Rectal smooth muscle tissue (tissue), 1 donor: Measurements from ENCODE around the gene PRPF31.
A peak's percentile ranks its signal among the peaks of the same experiment; 100 is the strongest.
"Not testable (repeated sequence)": the region's sequence is repeated elsewhere in the genome, so short reads cannot be mapped to it uniquely, and the experiment has no call there.

Source experiments
- H3K27ac ChIP-seq: one replicate; pipeline ENCODE4 v1.7.0; 2013; ENCODE audit warnings: low read depth, low read length, inconsistent platforms
- H3K27me3 ChIP-seq: one replicate; pipeline ENCODE4 v1.7.0; 2013; ENCODE audit warnings: low read length; ENCODE audit not compliant: control insufficient read depth, insufficient read depth
- H3K36me3 ChIP-seq: one replicate; pipeline ENCODE4 v1.7.0; 2013; ENCODE audit warnings: low read length; ENCODE audit not compliant: control insufficient read depth, insufficient read depth
- H3K4me1 ChIP-seq: one replicate; pipeline ENCODE4 v1.7.0; 2013; ENCODE audit warnings: low read length; ENCODE audit not compliant: control insufficient read depth, insufficient read depth
- H3K4me3 ChIP-seq: one replicate; pipeline ENCODE4 v1.7.0; 2013; ENCODE audit warnings: low read length
- H3K9ac ChIP-seq: one replicate; pipeline ENCODE4 v1.7.0; 2013; ENCODE audit warnings: low read length

Gene PRPF31, protein sequence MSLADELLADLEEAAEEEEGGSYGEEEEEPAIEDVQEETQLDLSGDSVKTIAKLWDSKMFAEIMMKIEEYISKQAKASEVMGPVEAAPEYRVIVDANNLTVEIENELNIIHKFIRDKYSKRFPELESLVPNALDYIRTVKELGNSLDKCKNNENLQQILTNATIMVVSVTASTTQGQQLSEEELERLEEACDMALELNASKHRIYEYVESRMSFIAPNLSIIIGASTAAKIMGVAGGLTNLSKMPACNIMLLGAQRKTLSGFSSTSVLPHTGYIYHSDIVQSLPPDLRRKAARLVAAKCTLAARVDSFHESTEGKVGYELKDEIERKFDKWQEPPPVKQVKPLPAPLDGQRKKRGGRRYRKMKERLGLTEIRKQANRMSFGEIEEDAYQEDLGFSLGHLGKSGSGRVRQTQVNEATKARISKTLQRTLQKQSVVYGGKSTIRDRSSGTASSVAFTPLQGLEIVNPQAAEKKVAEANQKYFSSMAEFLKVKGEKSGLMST

DNA sequence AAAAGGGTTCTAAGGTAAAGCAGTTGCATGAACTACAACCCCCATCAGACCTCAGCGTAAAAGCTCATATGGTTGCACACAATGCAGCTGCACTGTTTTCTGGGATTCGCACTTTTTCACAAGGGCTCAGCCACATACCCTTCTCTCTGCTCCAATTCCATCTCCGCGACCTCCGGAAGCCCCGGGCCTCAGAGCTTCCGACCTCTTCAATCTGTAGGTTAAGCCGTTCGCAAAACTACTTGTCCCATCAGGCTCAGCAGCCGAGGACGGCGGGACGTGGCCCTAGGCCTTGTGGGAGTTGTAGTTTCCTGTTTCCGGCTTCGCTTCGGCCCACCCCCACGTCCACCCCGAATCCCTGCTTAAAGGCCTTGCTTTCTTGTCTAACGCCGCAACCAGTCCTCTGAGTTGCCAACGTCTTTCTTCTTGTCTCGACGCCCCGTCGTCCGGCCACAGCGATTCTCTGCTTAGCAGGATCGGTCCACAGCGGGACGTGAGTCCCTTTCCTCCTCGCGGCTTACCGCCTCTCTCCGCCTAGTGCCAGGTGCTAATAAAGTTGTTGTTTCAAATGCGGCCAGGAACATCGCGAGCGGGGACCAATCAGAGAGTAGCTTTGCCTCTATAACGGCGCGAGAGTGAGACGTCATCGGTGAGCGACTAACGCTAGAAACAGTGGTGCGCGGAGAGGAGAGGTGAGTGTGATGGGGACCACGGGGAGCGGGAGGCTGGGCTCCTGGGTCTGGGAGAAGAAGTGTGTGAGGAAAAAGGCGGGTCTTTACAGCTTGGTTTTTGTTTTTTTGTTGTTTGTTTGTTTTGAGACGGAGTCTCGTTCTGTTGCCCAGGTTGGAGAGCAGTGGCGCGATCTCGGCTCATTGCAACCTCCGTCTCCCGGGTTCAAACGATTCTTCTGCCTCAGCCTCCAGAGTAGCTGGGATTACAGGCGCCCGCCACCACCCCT is at the start of gene PRPF31, which contains the start of gene TFPT:
PRPF31 (plus strand) TSS at position 646 of the 955 bp plus-strand sequence. CDS start 2,525 bp downstream, outside the sequence.
TFPT (minus strand) TSS at position 549 of the 955 bp plus-strand sequence; CDS start at position 161, 388 bp downstream.
- peak within 1 kb of the TSS; percentile 93 for H3K27ac ChIP-seq
- peak within 1 kb of the TSS; percentile 75 for H3K4me3 ChIP-seq
- peaks cover 13% of the 10 kb centered on the region for H3K36me3 ChIP-seq
- H3K27me3 ChIP-seq: no peaks in the 10 kb centered on the region
- H3K9ac ChIP-seq: peak within 1 kb of the TSS; percentile 90
- peaks cover 8% of the 10 kb centered on the region for H3K4me1 ChIP-seq

DNA sequence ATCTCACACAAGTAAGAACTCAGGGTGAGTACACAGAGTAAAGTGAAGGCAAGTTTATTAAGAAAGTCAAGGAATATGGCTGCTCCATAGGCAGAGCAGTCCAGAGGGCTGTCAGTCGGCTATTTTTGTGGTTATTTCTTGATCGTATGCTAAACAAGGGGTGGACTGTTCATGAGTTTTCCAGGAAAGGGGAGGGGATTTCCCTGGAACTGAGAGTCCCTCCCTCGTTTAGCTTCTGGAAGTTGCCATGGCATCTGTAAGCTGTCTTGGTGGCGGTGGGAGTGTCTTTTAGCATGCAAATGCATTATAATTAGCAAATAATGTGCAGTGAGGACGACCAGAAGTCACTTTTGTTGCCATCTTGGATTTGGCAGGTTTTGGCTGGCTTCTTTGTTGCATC is 46.1 kb upstream of the PRPF31 start:
- H3K36me3 ChIP-seq: no peaks in the 10 kb centered on the region
- H3K27me3 ChIP-seq: no peaks in the 10 kb centered on the region
- H3K27ac ChIP-seq: no peak overlapping the region
- H3K4me3 ChIP-seq: no peak overlapping the region
- no peaks in the 10 kb centered on the region for H3K4me1 ChIP-seq
- H3K9ac ChIP-seq: no peak overlapping the region

DNA sequence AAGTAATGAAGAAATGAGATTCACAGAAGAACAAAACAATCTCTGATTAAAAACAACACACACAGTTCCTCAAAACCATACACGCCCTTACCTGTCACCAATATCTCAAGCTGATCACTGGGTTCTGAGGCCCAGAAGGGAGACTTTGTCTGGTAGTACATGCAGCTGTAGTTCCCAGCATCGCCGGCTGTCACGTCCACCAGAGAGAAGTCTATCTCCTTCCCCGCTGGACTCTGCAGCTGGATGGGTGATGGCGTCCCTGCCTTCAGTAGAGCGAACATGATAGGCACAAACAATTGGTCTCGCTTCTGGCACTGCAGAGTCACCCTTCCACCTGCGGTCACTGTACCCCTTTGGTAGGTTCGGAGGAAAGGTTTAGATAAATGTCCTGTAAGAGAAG is 41.7 kb upstream of the PRPF31 start:
- H3K4me1 ChIP-seq: no peaks in the 10 kb centered on the region
- no peaks in the 10 kb centered on the region for H3K36me3 ChIP-seq
- no peak overlapping the region for H3K4me3 ChIP-seq
- no peak overlapping the region for H3K27ac ChIP-seq
- H3K9ac ChIP-seq: no peak overlapping the region
- H3K27me3 ChIP-seq: no peaks in the 10 kb centered on the region

DNA sequence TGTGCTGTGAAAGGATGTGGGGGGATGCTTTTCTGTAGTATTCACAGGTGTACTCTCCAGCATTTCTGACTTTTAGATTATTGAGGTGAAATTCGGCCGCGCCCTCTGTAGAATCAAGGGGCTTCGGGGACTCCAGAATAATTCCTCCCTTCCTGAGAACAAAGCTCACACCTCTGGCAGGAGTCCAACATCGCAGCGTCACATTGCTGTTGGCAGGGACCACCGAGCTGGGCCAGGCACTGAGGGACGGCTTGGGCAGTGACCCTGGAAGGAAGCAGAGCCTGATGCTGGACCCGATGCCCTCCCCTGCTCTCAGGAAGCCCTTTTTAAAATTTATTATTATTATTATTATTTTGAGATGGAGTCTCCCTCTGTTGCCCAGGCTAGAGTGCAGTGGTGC is 40.7 kb upstream of the PRPF31 start:
- Histone ChIP-seq H3K4me1 (no peaks in the 10 kb centered on the region), H3K4me3 (no peak overlapping the region), H3K9ac (no peak overlapping the region), H3K36me3 (no peaks in the 10 kb centered on the region), H3K27ac (no peak overlapping the region), H3K27me3 (no peaks in the 10 kb centered on the region)

DNA sequence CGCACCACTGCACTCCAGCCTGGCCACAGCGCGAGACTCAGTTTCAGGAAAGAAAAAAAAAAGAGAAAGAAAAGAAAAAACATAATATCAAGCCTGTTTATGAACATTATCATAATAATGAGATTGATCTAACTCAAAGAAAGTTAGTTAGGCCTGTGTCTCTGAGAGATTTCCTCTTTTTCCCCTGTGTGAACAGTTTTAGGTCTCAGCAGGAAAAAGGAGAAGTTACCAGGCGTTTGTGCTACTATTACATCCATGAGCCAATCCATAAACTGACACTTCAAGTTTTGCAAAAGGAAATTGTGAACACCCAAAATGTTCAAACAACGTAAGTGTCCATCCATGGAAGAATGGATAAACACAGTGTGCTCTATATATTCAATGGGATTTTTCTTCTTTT is 38.2 kb upstream of the PRPF31 start:
- H3K27me3 ChIP-seq: no peaks in the 10 kb centered on the region
- no peaks in the 10 kb centered on the region for H3K36me3 ChIP-seq
- H3K4me3 ChIP-seq: no peak overlapping the region
- H3K27ac ChIP-seq: no peak overlapping the region
- H3K9ac ChIP-seq: no peak overlapping the region
- H3K4me1 ChIP-seq: no peaks in the 10 kb centered on the region

DNA sequence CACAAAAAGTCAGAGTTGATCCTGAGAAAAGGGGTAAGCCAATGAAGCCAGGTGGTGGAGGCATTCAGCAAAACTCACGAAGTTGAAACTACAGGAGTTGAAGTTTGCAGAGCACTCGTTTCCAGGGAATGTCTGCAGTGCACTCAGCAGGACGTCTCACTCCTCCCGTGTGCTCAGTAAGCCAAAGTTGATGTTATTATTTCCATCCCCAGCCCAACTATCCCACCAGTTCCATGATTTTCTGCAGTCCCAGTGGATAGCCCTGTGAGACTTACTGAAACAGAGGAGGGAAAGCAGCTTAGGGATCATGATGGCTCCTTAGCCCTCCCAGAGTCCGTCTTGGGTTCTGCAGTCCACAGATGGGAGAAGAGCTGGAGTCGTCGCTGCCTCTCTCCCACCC is 34.5 kb upstream of the PRPF31 start, which contains the start of gene TARM1:
TARM1 (minus strand) TSS at position 334 of the 400 bp plus-strand sequence; CDS start at position 309, 25 bp downstream.
- no peaks in the 10 kb centered on the region for H3K4me1 ChIP-seq
- H3K27ac ChIP-seq: no peak within 1 kb of the TSS
- H3K27me3 ChIP-seq: no peaks in the 10 kb centered on the region
- no peak within 1 kb of the TSS for H3K4me3 ChIP-seq
- no peak within 1 kb of the TSS for H3K9ac ChIP-seq
- H3K36me3 ChIP-seq: no peaks in the 10 kb centered on the region

DNA sequence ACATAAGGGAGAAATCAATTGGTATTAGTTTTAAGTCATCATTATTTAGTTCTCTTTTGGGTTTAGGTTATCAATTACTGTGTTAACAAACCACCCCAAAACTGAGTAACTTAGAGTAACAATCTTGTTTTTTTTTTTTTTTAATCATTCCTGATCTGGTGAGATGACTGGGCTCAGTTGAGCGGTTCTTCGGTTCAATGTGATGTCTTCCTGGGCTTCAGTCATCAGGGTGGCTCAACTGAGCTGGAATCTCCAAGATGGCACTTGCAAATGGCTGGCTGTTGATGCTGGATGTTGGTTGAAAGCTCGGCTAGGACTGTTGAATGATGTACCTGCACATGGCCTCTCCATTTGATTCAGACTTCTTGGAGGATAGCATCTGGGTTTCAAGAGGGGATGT is 31.1 kb upstream of the PRPF31 start:
- no peaks in the 10 kb centered on the region for H3K36me3 ChIP-seq
- H3K4me1 ChIP-seq: no peaks in the 10 kb centered on the region
- H3K27me3 ChIP-seq: no peaks in the 10 kb centered on the region
- H3K9ac ChIP-seq: no peak overlapping the region
- H3K27ac ChIP-seq: no peak overlapping the region
- H3K4me3 ChIP-seq: no peak overlapping the region

DNA sequence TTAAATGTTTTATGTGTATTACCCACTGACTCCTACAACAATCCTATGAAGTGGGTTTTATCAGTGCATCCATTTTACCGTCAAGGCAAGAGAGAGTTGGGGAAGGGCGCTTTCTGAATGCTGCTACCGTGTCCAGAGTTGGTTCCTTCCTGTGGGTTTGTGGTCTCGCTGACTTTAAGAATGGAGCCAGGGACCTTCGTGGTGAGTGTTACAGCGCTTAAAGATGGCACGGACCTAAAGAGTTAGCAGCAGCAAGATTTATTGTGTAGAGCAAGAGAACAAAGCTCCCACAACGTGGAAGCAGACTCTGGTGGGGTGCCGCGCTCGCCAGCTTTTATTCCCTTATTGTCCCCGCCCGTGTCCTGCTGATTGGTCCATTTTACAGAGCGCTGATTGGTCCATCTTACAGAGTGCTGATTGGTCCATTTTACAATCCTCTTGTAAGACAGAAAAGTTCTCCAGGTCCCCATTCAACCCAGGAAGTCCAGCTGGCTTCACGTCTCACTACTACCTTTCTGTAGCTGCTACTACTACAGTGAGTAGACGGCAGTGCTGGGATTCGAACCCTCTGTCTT is 21.0 kb upstream of the PRPF31 start:
- Histone ChIP-seq H3K4me1 (peaks cover 3% of the 10 kb centered on the region), H3K27ac (no peak overlapping the region), H3K27me3 (peaks cover 15% of the 10 kb centered on the region), H3K9ac (no peak overlapping the region), H3K36me3 (no peaks in the 10 kb centered on the region), H3K4me3 (no peak overlapping the region)

DNA sequence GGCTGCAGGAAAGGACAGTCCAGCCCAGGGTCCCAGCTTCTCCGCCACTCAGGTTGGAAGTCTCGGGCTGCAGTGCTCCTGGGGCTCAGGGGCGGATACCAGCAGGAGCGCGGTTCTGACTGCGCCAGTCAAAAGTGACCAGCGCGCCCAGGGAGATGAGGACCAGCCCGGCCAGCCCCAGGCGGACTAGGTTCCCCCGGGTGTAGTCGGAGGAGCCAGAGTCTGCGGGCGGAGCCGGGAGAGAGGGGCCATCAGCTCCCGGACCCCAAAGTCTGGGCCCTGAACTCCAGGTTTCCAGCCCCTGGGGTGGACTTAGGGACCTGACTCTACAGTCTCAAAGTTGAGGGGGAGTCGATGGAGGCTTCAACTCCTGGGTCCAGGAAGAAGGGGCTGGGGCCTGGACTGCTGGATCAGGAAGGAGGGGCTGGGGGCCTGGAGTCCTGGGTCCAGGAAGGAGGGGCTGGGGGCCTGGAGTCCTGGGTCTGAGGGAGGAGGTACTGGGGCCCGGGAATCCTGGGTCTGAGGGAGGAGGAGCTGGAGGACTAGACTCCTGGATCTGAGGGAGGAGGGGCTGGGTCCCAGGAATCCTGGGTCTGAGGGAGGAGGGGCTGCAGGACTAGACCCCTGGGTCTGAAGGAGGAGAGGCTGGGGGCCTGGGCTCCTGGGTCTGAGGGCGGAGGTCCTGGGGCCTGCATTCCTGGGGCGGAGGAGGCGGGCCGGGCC is 20.3 kb upstream of the PRPF31 start:
- Histone ChIP-seq H3K36me3 (no peaks in the 10 kb centered on the region), H3K9ac (no peak overlapping the region), H3K4me3 (peak overlapping the region; percentile 46), H3K4me1 (peaks cover 3% of the 10 kb centered on the region), H3K27ac (no peak overlapping the region), H3K27me3 (peaks cover 15% of the 10 kb centered on the region)

DNA sequence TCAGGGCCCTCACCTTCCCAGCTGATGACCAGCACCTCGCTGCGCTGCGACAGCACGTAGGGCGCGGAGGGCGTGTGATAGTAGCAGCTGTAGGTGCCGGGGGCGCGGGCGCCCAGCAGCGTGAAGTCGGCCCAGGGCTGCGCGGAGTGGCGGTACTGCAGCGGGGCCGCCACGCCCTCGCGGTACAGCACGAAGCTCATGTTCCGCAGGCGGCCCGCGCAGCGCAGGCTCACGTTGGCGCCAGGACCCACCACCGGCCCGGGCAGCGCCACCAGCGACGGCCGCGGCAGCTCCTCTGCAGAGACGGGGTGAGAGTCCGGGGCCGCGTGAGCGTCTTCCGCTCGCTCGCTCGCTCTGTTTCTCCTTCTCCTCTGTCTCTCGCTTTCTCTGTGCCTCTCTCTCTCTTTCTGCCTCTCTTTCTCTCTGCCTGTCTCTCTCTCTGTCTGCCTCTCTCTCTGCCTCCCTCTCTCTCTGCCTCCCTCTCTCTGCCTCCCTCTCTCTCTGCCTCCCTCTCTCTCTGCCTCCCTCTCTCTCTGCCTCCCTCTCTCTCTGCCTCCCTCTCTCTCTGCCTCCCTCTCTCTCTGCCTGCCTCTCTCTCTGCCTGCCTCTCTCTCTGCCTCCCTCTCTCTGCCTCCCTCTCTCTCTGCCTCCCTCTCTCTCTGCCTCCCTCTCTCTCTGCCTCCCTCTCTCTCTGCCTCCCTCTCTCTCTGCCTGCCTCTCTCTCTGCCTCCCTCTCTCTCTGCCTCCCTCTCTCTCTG is 19.5 kb upstream of the PRPF31 start:
- H3K4me3 ChIP-seq: peak overlapping the region; percentile 46
- H3K27ac ChIP-seq: not testable (repeated sequence)

DNA sequence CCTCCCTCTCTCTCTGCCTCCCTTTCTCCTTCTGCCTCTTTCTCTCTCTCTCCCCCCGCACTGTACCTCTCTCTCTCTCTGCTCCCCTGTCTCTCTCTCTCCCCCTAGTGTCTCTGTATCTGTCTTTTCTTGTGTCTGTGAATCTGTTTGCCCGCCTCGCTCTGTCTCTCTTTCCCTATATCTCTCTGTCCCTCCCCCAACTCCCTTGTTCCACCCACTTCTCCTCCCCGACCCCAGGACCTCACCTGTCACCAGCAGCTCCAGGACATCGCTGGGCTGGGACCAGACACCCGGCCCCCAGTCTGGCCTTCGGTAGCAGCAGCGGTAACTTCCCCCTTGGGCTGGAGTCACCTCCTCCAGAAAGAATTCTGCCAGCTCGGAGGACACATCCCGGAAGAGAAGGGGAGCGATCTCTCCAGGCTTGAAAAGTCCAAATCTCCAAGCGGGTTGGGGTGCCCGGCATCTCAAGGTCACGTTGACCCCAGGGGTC is 18.9 kb upstream of the PRPF31 start:
- Histone ChIP-seq H3K36me3 (no peaks in the 10 kb centered on the region), H3K4me3 (peak overlapping the region; percentile 41), H3K4me1 (peaks cover 3% of the 10 kb centered on the region), H3K9ac (no peak overlapping the region), H3K27ac (no peak overlapping the region), H3K27me3 (peaks cover 15% of the 10 kb centered on the region)

More for the DNA sequence above, 19.5 kb upstream of the PRPF31 start:
- not testable (repeated sequence) for H3K36me3 ChIP-seq, H3K9ac ChIP-seq, H3K4me1 ChIP-seq
- peaks cover 15% of the 10 kb centered on the region for H3K27me3 ChIP-seq
